ENCODE measurements around the gene BARHL2. TPM values are rescaled to one million over a fixed set of nuclear protein-coding genes. Genes with fewer than 3 reads are reported as not detected.

The BARHL2 gene
- total RNA-seq, 1 donor from 2014 or later: not detected

GRCh38 chr1:90706437-90707362 lies 10.4 kb downstream of the BARHL2 start:
- DNase-seq (ENCODE audit: extremely low spot score in 2 of 2): no peak
- no peaks in the 10 kb centered on the region for H3K36me3 ChIP-seq
- H3K4me1 ChIP-seq: peaks cover 19% of the 10 kb centered on the region
- no peaks in the 10 kb centered on the region for H3K9me3 ChIP-seq
- intact Hi-C loops (cut with DNase I): no loop called here
- H3K4me3 ChIP-seq: peak overlapping the region in 1 of 2 donors; percentile 8
- TF ChIP-seq, protein P1, sequence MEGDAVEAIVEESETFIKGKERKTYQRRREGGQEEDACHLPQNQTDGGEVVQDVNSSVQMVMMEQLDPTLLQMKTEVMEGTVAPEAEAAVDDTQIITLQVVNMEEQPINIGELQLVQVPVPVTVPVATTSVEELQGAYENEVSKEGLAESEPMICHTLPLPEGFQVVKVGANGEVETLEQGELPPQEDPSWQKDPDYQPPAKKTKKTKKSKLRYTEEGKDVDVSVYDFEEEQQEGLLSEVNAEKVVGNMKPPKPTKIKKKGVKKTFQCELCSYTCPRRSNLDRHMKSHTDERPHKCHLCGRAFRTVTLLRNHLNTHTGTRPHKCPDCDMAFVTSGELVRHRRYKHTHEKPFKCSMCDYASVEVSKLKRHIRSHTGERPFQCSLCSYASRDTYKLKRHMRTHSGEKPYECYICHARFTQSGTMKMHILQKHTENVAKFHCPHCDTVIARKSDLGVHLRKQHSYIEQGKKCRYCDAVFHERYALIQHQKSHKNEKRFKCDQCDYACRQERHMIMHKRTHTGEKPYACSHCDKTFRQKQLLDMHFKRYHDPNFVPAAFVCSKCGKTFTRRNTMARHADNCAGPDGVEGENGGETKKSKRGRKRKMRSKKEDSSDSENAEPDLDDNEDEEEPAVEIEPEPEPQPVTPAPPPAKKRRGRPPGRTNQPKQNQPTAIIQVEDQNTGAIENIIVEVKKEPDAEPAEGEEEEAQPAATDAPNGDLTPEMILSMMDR (IDR thresholded peaks at IDR 0.05): no peak
- no peak for TF ChIP-seq POLR2AphosphoS5 (IDR thresholded peaks at IDR 0.05; ENCODE audit: insufficient read depth in 1 of 2, low read depth in 1 of 2)
- no peak for TF ChIP-seq POLR2A (IDR thresholded peaks at IDR 0.05)
- H3K27me3 ChIP-seq: peaks cover 21% of the 10 kb centered on the region
- no peak overlapping the region for H3K27ac ChIP-seq

DNA sequence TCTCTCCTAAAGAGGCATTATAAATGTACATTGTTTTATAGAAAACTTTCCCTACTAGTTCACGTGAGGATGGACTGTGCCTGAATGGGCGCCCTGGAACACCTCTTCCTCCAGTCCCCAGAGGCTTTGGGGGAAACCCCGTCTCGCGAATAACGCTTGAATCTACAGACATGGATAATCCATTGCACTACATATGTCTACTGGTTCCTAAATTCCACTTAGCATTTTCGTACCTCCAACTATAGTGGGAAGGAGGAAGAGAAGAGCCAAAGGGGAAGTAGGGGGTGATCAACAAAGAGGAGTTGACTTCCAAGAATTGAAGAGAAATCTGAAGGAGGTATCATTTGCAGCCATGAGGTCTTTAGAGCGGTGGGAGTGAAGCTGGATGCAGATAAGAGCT lies 11.1 kb downstream of the BARHL2 start:
- Histone ChIP-seq H3K4me1 (peaks cover 17% of the 10 kb centered on the region), H3K27ac (no peak overlapping the region), H3K27me3 (peaks cover 18% of the 10 kb centered on the region), H3K9me3 (no peaks in the 10 kb centered on the region), H3K4me3 (no peak overlapping the region), H3K36me3 (no peaks in the 10 kb centered on the region)
- TF ChIP-seq POLR2AphosphoS5 (IDR thresholded peaks at IDR 0.05; ENCODE audit: insufficient read depth in 1 of 2, low read depth in 1 of 2) (no peak), POLR2A (IDR thresholded peaks at IDR 0.05) (no peak)
- TF ChIP-seq, protein P1 (IDR thresholded peaks at IDR 0.05): no peak
- intact Hi-C loops (cut with DNase I): no loop called here
- no peak for DNase-seq (ENCODE audit: extremely low spot score in 2 of 2)

DNA sequence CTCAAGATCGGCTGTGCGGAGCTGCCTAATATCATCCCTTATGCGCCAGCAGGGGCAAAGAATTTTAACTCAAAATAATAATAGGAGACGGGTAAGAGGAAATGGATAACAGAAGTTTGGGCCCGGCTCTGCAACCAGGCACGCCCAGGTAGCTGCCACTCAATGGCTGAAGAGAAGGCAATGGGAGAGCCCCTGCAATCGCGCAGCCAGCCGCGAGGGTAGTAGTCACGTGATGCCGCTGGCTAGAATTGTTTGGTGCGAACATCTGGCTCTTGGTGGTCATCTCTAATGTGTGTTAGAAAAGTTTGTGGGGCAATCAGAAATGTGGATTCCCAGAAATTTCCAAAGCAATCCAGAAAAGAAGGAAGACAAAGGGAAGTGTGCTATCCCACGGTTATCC lies 12.3 kb downstream of the BARHL2 start:
- Histone ChIP-seq H3K4me3 (no peak overlapping the region), H3K27me3 (peaks cover 13% of the 10 kb centered on the region), H3K27ac (no peak overlapping the region), H3K4me1 (peaks cover 15% of the 10 kb centered on the region), H3K36me3 (no peaks in the 10 kb centered on the region), H3K9me3 (no peaks in the 10 kb centered on the region)
- DNase-seq (ENCODE audit: extremely low spot score in 2 of 2): no peak
- TF ChIP-seq POLR2AphosphoS5 (IDR thresholded peaks at IDR 0.05; ENCODE audit: insufficient read depth in 1 of 2, low read depth in 1 of 2): no peak
- no peak for TF ChIP-seq POLR2A (IDR thresholded peaks at IDR 0.05)
- TF ChIP-seq, protein P1 (IDR thresholded peaks at IDR 0.05): no peak
- intact Hi-C loops (cut with DNase I): no loop called here

DNA sequence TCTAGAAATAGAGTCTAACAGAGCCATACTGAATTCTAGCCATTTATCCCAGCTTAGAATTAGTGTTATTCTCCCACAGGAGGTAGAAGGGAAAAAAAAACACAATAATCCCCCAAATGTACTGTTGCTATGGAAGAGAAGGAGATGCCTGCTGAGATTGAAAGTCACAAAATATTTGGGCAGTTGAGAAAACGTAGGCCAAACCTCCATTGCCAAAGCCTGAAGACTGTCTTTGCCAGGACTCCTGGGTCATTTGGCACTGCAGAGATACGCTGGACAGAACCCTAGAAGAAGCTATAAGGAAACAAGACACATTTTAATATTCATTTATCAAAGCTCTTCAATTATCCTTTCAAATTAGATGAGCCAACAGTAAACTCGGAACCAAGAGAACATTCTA lies 22.3 kb downstream of the BARHL2 start:
- Histone ChIP-seq H3K36me3 (no peaks in the 10 kb centered on the region), H3K4me1 (no peaks in the 10 kb centered on the region), H3K27me3 (no peaks in the 10 kb centered on the region), H3K4me3 (no peak overlapping the region), H3K27ac (no peak overlapping the region), H3K9me3 (no peaks in the 10 kb centered on the region)
- TF ChIP-seq POLR2AphosphoS5 (IDR thresholded peaks at IDR 0.05; ENCODE audit: insufficient read depth in 1 of 2, low read depth in 1 of 2) (no peak), POLR2A (IDR thresholded peaks at IDR 0.05) (no peak)
- TF ChIP-seq, protein P1 (IDR thresholded peaks at IDR 0.05): no peak
- no peak for DNase-seq (ENCODE audit: extremely low spot score in 2 of 2)
- intact Hi-C loops (cut with DNase I): no loop called here

DNA sequence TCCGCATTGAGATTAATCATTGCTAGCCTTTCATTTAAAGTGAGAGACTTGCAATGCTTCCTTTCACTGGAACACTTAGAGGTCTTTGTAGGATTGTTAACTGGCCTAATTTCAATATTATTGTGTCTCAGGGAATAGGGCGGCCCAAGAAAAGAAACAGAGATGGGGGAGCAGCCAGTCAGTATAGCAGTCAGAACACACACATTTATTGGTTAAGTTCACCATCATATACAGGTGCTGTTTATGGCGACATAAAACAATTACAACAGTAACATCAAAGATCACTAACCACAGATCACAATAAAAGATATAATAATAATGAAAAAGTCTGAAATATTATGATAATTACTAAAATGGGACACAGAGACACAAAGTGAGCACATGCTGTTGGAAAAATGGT lies 29.4 kb downstream of the BARHL2 start:
- Histone ChIP-seq H3K27ac (no peak overlapping the region), H3K4me1 (no peaks in the 10 kb centered on the region), H3K27me3 (no peaks in the 10 kb centered on the region), H3K36me3 (no peaks in the 10 kb centered on the region), H3K4me3 (no peak overlapping the region), H3K9me3 (no peaks in the 10 kb centered on the region)
- intact Hi-C loops (cut with DNase I): no loop called here
- TF ChIP-seq POLR2A (IDR thresholded peaks at IDR 0.05) (no peak), POLR2AphosphoS5 (IDR thresholded peaks at IDR 0.05; ENCODE audit: insufficient read depth in 1 of 2, low read depth in 1 of 2) (no peak)
- TF ChIP-seq, protein P1 (IDR thresholded peaks at IDR 0.05): no peak
- no peak for DNase-seq (ENCODE audit: extremely low spot score in 2 of 2)
